Endodermal cell (in vitro differentiated cells): ENCODE measurements around the gene LRP1. TPM values are rescaled to one million over a fixed set of nuclear protein-coding genes. Genes with fewer than 3 reads are reported as not detected.

ENCODE experiments used
- DNase-seq: peaks from one replicate; pipeline ENCODE4 v3.0.0-alpha.2; 2017
- H3K27ac ChIP-seq: 2 replicates; pipeline ENCODE4 v1.5.1; 2013; ENCODE audit warnings: mild to moderate bottlenecking, low read depth, low read length, moderate library complexity
- H3K27me3 ChIP-seq: 2 replicates; pipeline ENCODE4 v1.6.1; 2013; ENCODE audit warnings: mild to moderate bottlenecking, low read length, moderate library complexity; ENCODE audit not compliant: insufficient read depth, control insufficient read depth, poor library complexity, severe bottlenecking
- H3K36me3 ChIP-seq: 2 replicates; pipeline ENCODE4 v1.7.0; 2013; ENCODE audit warnings: mild to moderate bottlenecking, low read length, moderate library complexity; ENCODE audit not compliant: control insufficient read depth, insufficient read depth
- H3K4me1 ChIP-seq: one replicate; pipeline ENCODE4 v1.7.0; 2013; ENCODE audit warnings: low read length; ENCODE audit not compliant: control insufficient read depth, insufficient read depth
- H3K4me3 ChIP-seq: 2 replicates; pipeline ENCODE4 v1.5.1; 2013; ENCODE audit warnings: mild to moderate bottlenecking, low read length, moderate library complexity
- H3K9ac ChIP-seq: 2 replicates; pipeline ENCODE4 v1.6.1; 2013; ENCODE audit warnings: mild to moderate bottlenecking, low read length, moderate library complexity; ENCODE audit not compliant: poor library complexity, severe bottlenecking; ENCODE audit errors: extremely low read depth
- H3K9me3 ChIP-seq: 2 replicates; pipeline ENCODE4 v1.6.1; 2013; ENCODE audit warnings: mild to moderate bottlenecking, low read length, moderate library complexity; ENCODE audit not compliant: control insufficient read depth
- H3K27ac Mint-ChIP-seq: 2 replicates; pipeline ENCODE4 v1.8.0; 2020; ENCODE audit warnings: mixed read lengths
- H3K27me3 Mint-ChIP-seq: 2 replicates; pipeline ENCODE4 v1.8.0; 2021; ENCODE audit warnings: mild to moderate bottlenecking, mixed read lengths; ENCODE audit not compliant: insufficient read depth
- H3K36me3 Mint-ChIP-seq: 2 replicates; pipeline ENCODE4 v1.8.0; 2020; ENCODE audit warnings: low read depth, mixed read lengths
- H3K4me1 Mint-ChIP-seq: 2 replicates; pipeline ENCODE4 v1.8.0; 2020; ENCODE audit warnings: mixed read lengths
- H3K4me3 Mint-ChIP-seq: 2 replicates; pipeline ENCODE4 v1.8.0; 2020; ENCODE audit warnings: mild to moderate bottlenecking, moderate library complexity, mixed read lengths
- H3K9me3 Mint-ChIP-seq: 2 replicates; pipeline ENCODE4 v1.8.0; 2020; ENCODE audit warnings: mild to moderate bottlenecking, mixed read lengths
- CTCF ChIP-seq: fragments of 200-600 bp; sonication (generic); conservative IDR thresholded peaks from 2 replicates; pipeline ENCODE4 v1.5.0; 2021; ENCODE audit warnings: antibody characterized with exemption, mild to moderate bottlenecking
- WGBS, 2 experiments: methylation state at CpG; one replicate each; pipeline versions ENCODE4 v1.1.5 to v1.1.7; 2013; ENCODE audit warnings: missing lambda C conversion rate in 2 of 2, mixed read lengths in 1 of 2; ENCODE audit not compliant: insufficient coverage in 1 of 2, insufficient read length in 1 of 2; 5-methylcytosine and 5-hydroxymethylcytosine counted together
- total RNA-seq, 2 donors: library from RNA; stranded (reverse); fragmentation: NEBNext Ultra II Directional in 1 of 2; extraction: Animal tissue kit (Norgen Biotek cat#: 25700) in 1 of 2; gene quantifications; 2 replicates in 1 of 2; 3 replicates in 1 of 2; pipeline ENCODE4 v1.2.1, GENCODE V29; 2021

Gene LRP1
- total RNA-seq, 2 donors from 2014 or later: 74.5 to 87.7 TPM

GRCh38 chr12:57194253-57194652, 66.0 kb downstream of the LRP1 start:
- H3K4me1 ChIP-seq: no peaks in the 10 kb centered on the region
- Mint-ChIP-seq H3K9me3 (no peaks in the 10 kb centered on the region), H3K27ac (no peak overlapping the region), H3K27me3 (no peaks in the 10 kb centered on the region), H3K4me3 (no peak overlapping the region), H3K4me1 (no peaks in the 10 kb centered on the region), H3K36me3 (peaks cover 73% of the 10 kb centered on the region)
- H3K9ac ChIP-seq: no peak overlapping the region
- no peak overlapping the region for H3K4me3 ChIP-seq
- 94 to 95% methylated on average over 11 to 18 of the region's 18 CpGs for WGBS, 2 experiments
- DNase-seq: no peak
- TF ChIP-seq CTCF: no peak
- H3K36me3 ChIP-seq: peaks cover 43% of the 10 kb centered on the region
- no peaks in the 10 kb centered on the region for H3K9me3 ChIP-seq
- no peak overlapping the region for H3K27ac ChIP-seq
- no peaks in the 10 kb centered on the region for H3K27me3 ChIP-seq

DNA sequence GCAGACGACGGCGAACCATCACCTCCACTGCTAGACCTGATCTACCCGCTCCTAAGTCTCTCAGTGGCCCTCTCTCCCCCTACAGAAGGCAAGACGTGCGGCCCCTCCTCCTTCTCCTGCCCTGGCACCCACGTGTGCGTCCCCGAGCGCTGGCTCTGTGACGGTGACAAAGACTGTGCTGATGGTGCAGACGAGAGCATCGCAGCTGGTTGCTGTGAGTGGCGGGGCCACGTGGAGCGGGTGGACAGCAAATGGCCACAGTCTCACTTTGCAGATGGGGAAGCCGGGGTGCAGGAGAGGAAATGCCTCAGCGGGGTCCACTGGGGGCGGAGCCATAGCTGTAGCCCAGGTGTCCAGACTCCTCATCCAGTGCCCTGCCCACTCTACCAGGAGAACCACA, 66.9 kb downstream of the LRP1 start:
- Histone ChIP-seq H3K9ac (no peak overlapping the region), H3K4me3 (no peak overlapping the region), H3K4me1 (no peaks in the 10 kb centered on the region), H3K27ac (no peak overlapping the region), H3K27me3 (no peaks in the 10 kb centered on the region), H3K36me3 (peaks cover 47% of the 10 kb centered on the region), H3K9me3 (no peaks in the 10 kb centered on the region)
- H3K27me3 Mint-ChIP-seq: no peaks in the 10 kb centered on the region
- TF ChIP-seq CTCF: no peak
- H3K9me3 Mint-ChIP-seq: no peaks in the 10 kb centered on the region
- DNase-seq: no peak
- no peak overlapping the region for H3K27ac Mint-ChIP-seq
- H3K4me3 Mint-ChIP-seq: no peak overlapping the region
- no peaks in the 10 kb centered on the region for H3K4me1 Mint-ChIP-seq
- H3K36me3 Mint-ChIP-seq: peaks cover 71% of the 10 kb centered on the region
- 92 to 97% methylated on average over 12 to 19 of the region's 19 CpGs for WGBS, 2 experiments

- TF ChIP-seq CTCF: no peak
Measured at GRCh38 chr12:57195611-57196371, 67.5 kb downstream of the LRP1 start.

More at GRCh38 chr12:57195611-57196371, 67.5 kb downstream of the LRP1 start:
- H3K9ac ChIP-seq: no peak overlapping the region
- peaks cover 47% of the 10 kb centered on the region for H3K36me3 ChIP-seq
- H3K4me3 ChIP-seq: no peak overlapping the region
- H3K27me3 ChIP-seq: no peaks in the 10 kb centered on the region
- no peak overlapping the region for H3K4me3 Mint-ChIP-seq
- H3K27ac ChIP-seq: no peak overlapping the region
- H3K36me3 Mint-ChIP-seq: peaks cover 71% of the 10 kb centered on the region
- H3K9me3 ChIP-seq: no peaks in the 10 kb centered on the region
- no peaks in the 10 kb centered on the region for H3K9me3 Mint-ChIP-seq
- 91 to 92% methylated on average over 25 to 34 of the region's 34 CpGs for WGBS, 2 experiments
- no peaks in the 10 kb centered on the region for H3K27me3 Mint-ChIP-seq
- H3K27ac Mint-ChIP-seq: no peak overlapping the region
- no peak for DNase-seq
- H3K4me1 Mint-ChIP-seq: no peaks in the 10 kb centered on the region
- no peaks in the 10 kb centered on the region for H3K4me1 ChIP-seq
